Subcutaneous preadipocyte (primary cell): Measurements from ENCODE around the gene ZCCHC14. TPM values are rescaled to one million over a fixed set of nuclear protein-coding genes. Genes with fewer than 3 reads are reported as not detected.

Source experiments
- total RNA-seq: library from RNA; depleted of rRNA; stranded (reverse); fragments of >200 nt; gene quantifications from 2 replicates; pipeline ENCODE4 v1.2.3, GENCODE V29; 2012

The ZCCHC14 gene
- 11.8 and 13.7 TPM in 2 replicates for total RNA-seq

GRCh38 chr16:87492721-87493607 is at the start of gene ZCCHC14:
TSS of gene ZCCHC14 (minus strand) at chr16:87493024. CDS start at chr16:87492238, 786 bp downstream.

GRCh38 chr16:87391950-87392820 is 100.6 kb downstream of the ZCCHC14 start, which contains the start of gene MAP1LC3B:
TSS of gene MAP1LC3B (plus strand) at chr16:87392336. CDS start at chr16:87392428, 92 bp downstream.

GRCh38 chr16:87383505-87384161 is 109.2 kb downstream of the ZCCHC14 start, which contains the start of gene FBXO31:
TSS of gene FBXO31 (minus strand) at chr16:87383776. CDS start at chr16:87383744, 32 bp downstream.

Other genes with a start within 250 kb of the ZCCHC14 start
- 4.9 and 7.0 TPM in 2 replicates for gene C16orf95, start 175.6 kb downstream of the ZCCHC14 start, total RNA-seq
- 34.5 and 35.6 TPM in 2 replicates for gene FBXO31, start 109.2 kb downstream of the ZCCHC14 start, total RNA-seq
- gene MAP1LC3B, start 100.7 kb downstream of the ZCCHC14 start, total RNA-seq, result 19.5 and 21.7 TPM in 2 replicates
- gene JPH3, start 109.5 kb upstream of the ZCCHC14 start, total RNA-seq, result not detected in 2 replicates